Caco-2 (cell line): ENCODE measurements around the gene YAP1. TPM values are rescaled to one million over a fixed set of nuclear protein-coding genes. Genes with fewer than 3 reads are reported as not detected.

ENCODE experiments used
- BruUV-seq: library from RNA; stranded (reverse); fragments of 400-500 nt; replicated peaks from 2 replicates; lab custom pipeline; 2021; lab: Mats Ljungman, UMichigan
- CTCF ChIA-PET: fragments of 300-600 bp; sonication (Branson Sonifier 250); formaldehyde crosslinking; loops from one replicate; lab custom pipeline; 2022; ENCODE audit warnings: antibody characterized with exemption; lab: Charles Lee
- POLR2A ChIA-PET: fragments of 300-600 bp; sonication (Branson Sonifier 250); formaldehyde crosslinking; loops from one replicate; lab custom pipeline; 2022; ENCODE audit warnings: antibody characterized with exemption; lab: Charles Lee
- DNase-seq, 2 experiments: peaks; one replicate each; pipeline versions ENCODE4 v3.0.0 to v3.0.0-alpha.2; 2020 to 2022
- H3K27me3 ChIP-seq: replicated peaks from 2 replicates; pipeline ENCODE4 v1.6.0; 2011; ENCODE audit warnings: low read length; ENCODE audit not compliant: control insufficient read depth, insufficient read depth
- H3K36me3 ChIP-seq: 2 replicates; pipeline ENCODE4 v1.5.1; 2011; ENCODE audit warnings: low read length; ENCODE audit not compliant: control insufficient read depth, insufficient read depth
- H3K4me1 ChIP-seq: fragments of 250-450 bp; sonication (Bioruptor Pico); 2 replicates; pipeline ENCODE4 v1.5.1; 2020; ENCODE audit warnings: mild to moderate bottlenecking
- H3K4me3 ChIP-seq: 2 replicates; pipeline ENCODE4 v1.5.1; 2011; ENCODE audit warnings: low read depth, mild to moderate bottlenecking, control low read depth, low read length
- H3K9me3 ChIP-seq: fragments of 250-450 bp; sonication (Bioruptor Pico); 2 replicates; pipeline ENCODE4 v1.5.1; 2020; ENCODE audit warnings: mild to moderate bottlenecking, moderate library complexity
- H3K27ac Mint-ChIP-seq: one replicate; pipeline ENCODE4 v1.8.0; 2022; ENCODE audit warnings: mixed read lengths; ENCODE audit not compliant: unreplicated experiment
- H3K27me3 Mint-ChIP-seq: one replicate; pipeline ENCODE4 v1.8.0; 2022; ENCODE audit warnings: mixed read lengths; ENCODE audit not compliant: insufficient read depth, unreplicated experiment
- H3K36me3 Mint-ChIP-seq: one replicate; pipeline ENCODE4 v1.8.0; 2022; ENCODE audit warnings: mild to moderate bottlenecking, mixed read lengths; ENCODE audit not compliant: insufficient read depth, unreplicated experiment
- H3K4me1 Mint-ChIP-seq: one replicate; pipeline ENCODE4 v1.8.0; 2022; ENCODE audit warnings: low read depth, mixed read lengths; ENCODE audit not compliant: unreplicated experiment
- H3K4me3 Mint-ChIP-seq: one replicate; pipeline ENCODE4 v1.8.0; 2022; ENCODE audit warnings: mild to moderate bottlenecking, moderate library complexity, mixed read lengths; ENCODE audit not compliant: unreplicated experiment
- H3K9me3 Mint-ChIP-seq: one replicate; pipeline ENCODE4 v1.8.0; 2022; ENCODE audit warnings: mixed read lengths; ENCODE audit not compliant: unreplicated experiment
- CTCF ChIP-seq, 2 experiments: fragments of 200-600 bp in 1 of 2; IDR thresholded peaks; 1 replicate in 1 of 2; 2 replicates in 1 of 2; pipeline versions ENCODE4 v1.5.1 to v1.8.0; 2011 to 2022; ENCODE audit warnings: antibody characterized with exemption in 1 of 2, control low read depth in 1 of 2, inconsistent platforms in 1 of 2, low read depth in 1 of 2, low read length in 1 of 2, mild to moderate bottlenecking in 1 of 2, moderate library complexity in 1 of 2; ENCODE audit not compliant: insufficient read depth in 1 of 2, severe bottlenecking in 1 of 2, unreplicated experiment in 1 of 2
- intact Hi-C: fragments of 100-400 bp; cut with micrococcal nuclease; formaldehyde crosslinking; loops from one replicate; pipeline ENCODE4 v1.10.0; 2022; ENCODE audit not compliant: unreplicated experiment
- total RNA-seq: library from RNA; stranded (reverse); gene quantifications from 2 replicates; pipeline ENCODE4 v1.2.3, GENCODE V29; 2022

The YAP1 gene
- total RNA-seq, 1 experiment from 2014 or later, result 207 TPM

- POLR2A ChIA-PET, result no interaction called here
Measured at GRCh38 chr11:102251423-102251822, 141.2 kb downstream of the YAP1 start.

GRCh38 chr11:102252339-102252891 is 142.2 kb downstream of the YAP1 start:
- no peaks in the 10 kb centered on the region for H3K36me3 ChIP-seq
- POLR2A ChIA-PET, result no interaction called here

More at GRCh38 chr11:102251423-102251822, 141.2 kb downstream of the YAP1 start:
- H3K27me3 ChIP-seq, result no peaks in the 10 kb centered on the region
- Mint-ChIP-seq H3K27me3 (no peaks in the 10 kb centered on the region), H3K4me1 (no peaks in the 10 kb centered on the region), H3K9me3 (no peaks in the 10 kb centered on the region), H3K36me3 (no peaks in the 10 kb centered on the region), H3K4me3 (no peak overlapping the region), H3K27ac (no peak overlapping the region)
- no peak for TF ChIP-seq CTCF (IDR thresholded peaks at IDR 0.05; ENCODE audit: insufficient read depth in 1 of 2, low read depth in 1 of 2, low read length in 1 of 2, severe bottlenecking in 1 of 2, unreplicated experiment in 1 of 2)
- H3K4me3 ChIP-seq, result no peak overlapping the region
- H3K36me3 ChIP-seq, result no peaks in the 10 kb centered on the region
- intact Hi-C loops, result no loop called here
- CTCF ChIA-PET, result no interaction called here
- no peaks in the 10 kb centered on the region for H3K9me3 ChIP-seq
- DNase-seq, result no peak
- no TSS peak for BruUV-seq
- 0 out of 2 replicates have a peak, but pooled peaks cover 4% of the 10 kb centered on the region for H3K4me1 ChIP-seq

More at GRCh38 chr11:102252339-102252891, 142.2 kb downstream of the YAP1 start:
- no peaks in the 10 kb centered on the region for H3K9me3 ChIP-seq
- Mint-ChIP-seq H3K9me3 (no peaks in the 10 kb centered on the region), H3K36me3 (no peaks in the 10 kb centered on the region), H3K27me3 (no peaks in the 10 kb centered on the region), H3K27ac (no peak overlapping the region), H3K4me3 (no peak overlapping the region), H3K4me1 (no peaks in the 10 kb centered on the region)
- no peak overlapping the region for H3K4me3 ChIP-seq
- BruUV-seq, result no TSS peak
- H3K27me3 ChIP-seq, result no peaks in the 10 kb centered on the region
- DNase-seq, result no peak
- no peak for TF ChIP-seq CTCF (IDR thresholded peaks at IDR 0.05; ENCODE audit: insufficient read depth in 1 of 2, low read depth in 1 of 2, low read length in 1 of 2, severe bottlenecking in 1 of 2, unreplicated experiment in 1 of 2)
- H3K4me1 ChIP-seq, result 0 out of 2 replicates have a peak, but pooled peaks cover 4% of the 10 kb centered on the region
- intact Hi-C loops, result no loop called here
- CTCF ChIA-PET, result interaction anchor here (1.7 kb wide), 1 partner anchor 16 kb away, joined by 7 read pairs; no protein-coding TSS in a partner anchor
